Iris pigment epithelial cell (primary cell): ENCODE results near the gene ADAM15.
A peak's percentile ranks its signal among the peaks of the same experiment; 100 is the strongest.

Source experiments
- DNase-seq: peaks from one replicate; pipeline ENCODE4 v3.0.0-alpha.2; 2011; ENCODE audit warnings: low read depth

Gene ADAM15

GRCh38 chr1:155050560-155051341 is at the start of gene ADAM15:
Gene ADAM15, plus strand, starts transcription at chr1:155051316. Its CDS starts 71 bp downstream, at chr1:155051387.
- peak; percentile 63 for DNase-seq

- DNase-seq = no peak
Observed at GRCh38 chr1:155001425-155001674, 49.8 kb upstream of the ADAM15 start.

DNA sequence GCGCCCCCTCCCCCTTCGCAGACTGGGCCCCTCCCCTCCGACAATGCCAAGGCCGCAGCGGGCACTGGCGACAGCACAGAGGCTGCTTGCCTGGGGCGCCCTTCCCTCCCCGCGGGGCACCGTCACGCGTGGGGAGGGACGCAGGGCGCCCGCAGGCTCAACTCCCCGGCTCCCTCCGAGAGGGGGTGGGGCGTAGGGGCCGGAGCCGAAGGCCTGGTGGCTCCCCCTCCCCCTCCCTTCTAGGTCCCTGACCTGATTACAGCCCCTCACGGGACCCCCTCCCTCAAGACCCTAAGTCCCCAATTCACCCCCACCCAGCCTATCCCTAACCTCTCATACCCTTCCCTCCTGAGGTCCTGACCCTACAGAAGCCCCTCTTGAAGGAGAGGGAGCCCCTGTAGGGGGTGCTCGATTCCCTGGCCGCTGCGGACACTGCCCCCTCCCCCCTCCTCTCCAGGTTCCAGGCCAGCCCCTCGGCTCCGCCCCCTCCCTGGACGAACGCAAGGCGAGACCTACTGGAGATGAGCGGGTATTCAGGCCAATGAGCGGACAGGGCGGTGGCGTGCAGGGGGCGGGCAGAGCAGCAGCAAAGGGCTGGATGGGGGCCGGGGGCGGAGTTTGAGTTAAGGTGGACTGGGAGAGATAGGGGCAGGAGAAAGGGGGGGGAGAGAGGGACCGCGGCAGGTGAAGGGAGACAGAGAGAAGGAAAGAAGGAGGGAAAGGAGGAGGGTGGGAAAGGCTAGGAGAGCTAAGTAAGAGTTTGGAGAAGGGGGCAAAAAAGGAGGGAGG is 49.2 kb upstream of the ADAM15 start:
- peak; percentile 99 for DNase-seq

GRCh38 chr1:155002464-155003226 is 48.5 kb upstream of the ADAM15 start, which contains the start of gene ZBTB7B:
Gene ZBTB7B, plus strand, starts transcription at chr1:155002802. Its CDS starts 11,859 bp downstream, at chr1:155014661.
- peak; percentile 38 for DNase-seq

GRCh38 chr1:155003227-155003765 is 47.8 kb upstream of the ADAM15 start:
- peak; percentile 31 for DNase-seq

- peak; percentile 41 for DNase-seq
Observed at GRCh38 chr1:155003766-155004351, 47.3 kb upstream of the ADAM15 start.

DNA sequence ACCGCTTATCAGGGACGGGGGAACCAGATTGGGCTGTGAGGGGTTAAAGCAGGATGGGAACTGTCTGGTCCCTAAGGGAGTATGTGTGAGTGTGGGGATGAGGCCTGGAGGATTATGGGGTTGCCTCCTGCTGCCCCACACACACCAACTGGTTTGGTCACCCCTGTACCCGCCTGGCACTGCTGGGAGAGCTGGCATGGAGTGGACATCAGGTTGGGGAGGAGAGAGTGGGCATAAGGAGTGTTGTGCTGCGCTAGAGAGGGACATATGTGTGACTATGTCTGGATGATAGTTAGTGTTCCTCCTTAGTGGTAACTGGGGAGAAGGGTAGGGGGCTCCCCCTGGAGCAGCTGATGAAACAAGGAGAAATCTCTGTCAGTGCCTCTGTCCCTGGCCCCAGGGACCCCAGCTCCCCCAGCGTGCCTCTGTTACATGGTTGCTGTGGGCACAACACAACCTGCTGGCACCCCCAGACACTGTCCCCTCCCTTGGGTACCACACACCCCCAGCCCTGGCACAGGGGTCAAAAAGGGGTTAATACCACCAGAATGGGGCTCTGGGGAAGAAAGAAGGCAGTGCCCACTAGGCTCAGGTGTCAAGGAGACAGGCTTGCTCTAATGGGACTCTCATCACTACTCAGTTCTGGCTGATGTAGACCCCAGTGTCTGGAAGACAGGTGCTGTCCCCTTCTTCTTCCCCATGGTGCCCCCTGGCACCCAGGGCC is 46.6 kb upstream of the ADAM15 start:
- DNase-seq = no peak

DNA sequence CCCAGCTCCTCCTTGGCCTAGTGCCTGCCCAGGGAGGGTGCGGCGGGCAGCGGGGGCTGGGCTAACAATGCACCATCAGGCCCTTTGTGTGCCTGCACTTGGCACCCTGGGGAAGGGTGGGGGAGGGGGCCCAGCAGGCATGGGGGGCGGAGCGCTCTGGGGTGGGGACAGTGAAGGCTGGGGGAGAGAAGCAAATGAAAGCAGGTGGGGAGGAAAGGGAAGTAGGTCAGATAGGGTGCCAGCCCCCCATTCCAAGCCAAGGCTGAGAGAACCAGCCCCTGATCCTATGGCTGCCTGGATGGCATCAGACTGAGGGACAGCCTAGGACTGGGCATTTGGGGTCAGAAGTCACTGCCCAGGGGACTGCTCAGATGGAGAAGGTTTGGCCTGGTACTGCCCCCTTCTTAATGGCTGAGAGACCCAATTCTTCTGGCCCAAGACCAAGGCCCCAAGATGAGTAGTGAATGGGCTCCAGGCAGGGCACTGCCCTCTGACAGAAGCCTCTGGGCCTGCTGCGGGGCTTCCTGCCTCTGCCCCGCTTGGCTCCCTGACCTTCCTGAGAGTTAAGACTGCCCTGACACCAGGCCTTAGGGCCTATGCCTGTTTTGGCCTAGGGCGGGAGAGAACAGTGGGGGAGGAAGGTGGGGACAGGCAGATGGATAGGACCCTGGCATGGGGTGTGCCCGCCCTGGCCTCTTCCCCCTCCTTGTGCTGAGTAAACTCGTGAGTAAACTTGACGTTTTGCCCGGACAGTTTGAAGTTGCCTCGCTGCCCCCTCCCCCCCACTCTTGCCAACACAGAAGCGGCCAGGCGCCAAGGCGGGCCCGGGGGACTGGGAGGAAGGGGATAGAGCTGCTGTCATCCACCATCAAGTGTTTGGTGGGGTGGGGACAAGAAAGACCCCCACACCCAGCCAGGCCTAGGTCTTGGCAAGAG is 45.8 kb upstream of the ADAM15 start:
- no peak for DNase-seq

GRCh38 chr1:155006601-155007101 is 44.5 kb upstream of the ADAM15 start:
- no peak for DNase-seq

DNA sequence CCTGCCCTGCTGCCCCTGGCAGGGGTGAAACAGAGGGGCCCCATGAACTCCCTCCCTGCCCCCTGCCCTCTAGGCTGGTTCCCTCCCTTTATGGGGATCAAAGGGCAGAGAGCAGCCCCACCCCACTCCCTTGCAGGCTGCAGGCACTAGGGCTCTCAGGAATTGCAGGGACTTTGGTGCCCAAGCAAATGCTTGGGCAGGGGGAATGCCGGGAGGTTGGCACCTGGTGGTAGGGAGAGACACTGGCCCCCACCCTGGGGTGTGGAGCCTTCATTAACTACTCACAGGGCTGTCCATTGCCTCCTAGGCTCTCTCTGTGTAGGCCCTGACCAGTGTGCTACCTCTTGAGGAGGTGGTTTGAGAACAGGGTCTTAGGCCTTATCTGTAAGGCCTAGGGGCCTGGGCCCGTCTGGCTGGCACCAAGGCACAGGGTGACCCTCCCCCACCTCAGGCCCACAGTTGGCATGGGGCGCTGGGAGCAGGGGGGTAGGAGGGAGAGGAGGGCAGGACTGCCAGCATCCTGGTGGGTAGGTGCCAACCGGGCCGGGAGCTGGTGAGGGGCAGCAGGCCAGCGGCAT is 43.8 kb upstream of the ADAM15 start:
- DNase-seq = no peak

GRCh38 chr1:155008015-155008941 is 42.8 kb upstream of the ADAM15 start:
- no peak for DNase-seq

DNA sequence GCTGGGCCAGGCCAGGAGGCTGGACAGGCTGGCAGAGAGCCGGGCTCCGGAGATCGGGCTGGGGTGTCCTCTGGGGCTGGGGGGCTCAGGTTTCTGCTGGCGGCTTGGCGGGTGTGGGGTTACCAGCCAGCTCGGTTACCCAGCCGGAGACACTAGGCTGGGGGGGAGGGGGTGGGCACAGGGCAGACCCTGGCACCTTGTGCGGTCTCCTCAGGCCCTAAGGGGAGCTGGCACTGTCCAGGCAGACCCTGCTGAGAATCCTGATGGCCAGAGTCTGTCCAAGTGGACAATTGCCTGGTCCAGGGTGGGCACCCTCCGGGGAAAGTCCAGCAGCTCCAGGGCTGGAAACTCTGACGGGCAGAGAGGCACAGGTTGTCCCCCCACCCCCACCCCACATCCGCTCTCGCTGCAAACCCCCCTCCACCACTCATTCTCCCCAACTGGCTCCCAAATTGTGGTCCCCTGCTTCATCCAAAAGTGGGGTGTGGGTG is 41.9 kb upstream of the ADAM15 start:
- no peak for DNase-seq

GRCh38 chr1:155009742-155010141 is 41.4 kb upstream of the ADAM15 start:
- no peak for DNase-seq

DNA sequence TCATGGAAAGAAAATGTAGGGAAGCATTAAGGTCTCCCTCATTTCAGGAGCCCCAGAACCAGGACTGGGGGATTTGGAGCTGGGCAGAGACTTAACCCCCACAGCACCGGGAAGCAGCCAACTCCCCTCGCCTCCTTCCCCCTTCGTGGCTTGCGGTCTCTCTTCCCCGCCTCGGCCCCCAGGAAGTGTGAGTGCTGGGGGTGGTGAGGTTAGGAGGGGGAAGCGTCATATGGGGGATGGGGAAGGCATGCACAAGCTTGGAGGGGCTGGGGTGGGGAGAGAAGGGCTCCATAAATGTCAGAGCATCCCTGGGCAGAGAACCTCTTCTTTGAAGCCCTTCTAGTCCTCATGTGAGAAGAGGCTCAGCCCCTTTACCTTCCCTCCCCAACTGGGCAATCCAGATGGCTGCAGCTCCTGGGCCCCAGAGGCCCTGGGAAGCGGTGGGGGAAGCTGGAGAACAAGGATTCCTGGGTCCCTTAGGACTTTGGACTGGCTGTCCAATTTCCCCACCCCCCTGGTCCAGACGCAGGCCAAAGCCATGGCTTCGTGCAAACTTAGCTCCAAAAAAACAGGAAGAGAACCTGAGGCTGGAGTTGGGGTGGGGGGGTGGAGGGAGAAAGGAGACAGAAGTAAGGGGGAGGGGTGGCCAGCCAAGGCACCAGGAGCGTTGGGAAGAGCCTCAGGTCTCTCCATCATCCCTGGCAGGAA is 40.8 kb upstream of the ADAM15 start:
- DNase-seq = no peak

GRCh38 chr1:155011004-155011416 is 40.1 kb upstream of the ADAM15 start:
- no peak for DNase-seq

GRCh38 chr1:155011437-155012025 is 39.6 kb upstream of the ADAM15 start:
- DNase-seq = no peak

DNA sequence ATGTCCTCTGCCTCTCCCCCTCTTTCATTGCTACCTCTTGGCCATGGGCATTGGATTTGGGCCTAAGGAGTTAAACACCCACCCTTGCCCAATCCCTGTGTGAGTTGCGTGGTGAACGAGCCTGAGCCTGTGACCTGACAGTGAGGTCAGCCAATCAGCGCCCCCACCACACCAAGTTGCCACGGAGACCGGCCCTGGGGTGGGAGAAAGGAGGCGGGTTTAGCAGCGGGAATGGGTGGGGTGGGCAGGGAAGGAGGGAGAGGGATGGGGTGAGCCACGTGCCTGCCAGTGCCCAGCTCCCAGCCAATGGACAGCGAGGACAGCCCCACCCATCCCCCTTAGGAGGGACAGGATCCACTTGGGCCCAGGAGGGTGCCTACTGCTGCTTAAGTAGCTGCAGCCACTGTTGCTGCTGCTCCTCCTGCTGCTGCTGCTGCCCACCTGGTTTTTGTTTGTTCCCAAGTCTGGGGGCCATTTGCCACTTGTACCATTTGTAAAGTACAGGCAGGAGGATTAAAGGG is 39.0 kb upstream of the ADAM15 start:
- peak; percentile 46 for DNase-seq
